Stomach (tissue), 9 donors: ENCODE data around the gene SLC17A2. TPM values are rescaled to one million over a fixed set of nuclear protein-coding genes. Genes with fewer than 3 reads are reported as not detected.

ENCODE experiments used
- DNase-seq, 2 donors: peaks; one replicate each; pipeline versions ENCODE4 v3.0.0 to v3.0.0-alpha.2; 2013 to 2019
- H3K27ac ChIP-seq, 5 donors: fragments of 200-600 bp in 4 of 5; sonication (generic) in 4 of 5; one replicate each; pipeline ENCODE4 v1.5.1; 2013 to 2019; ENCODE audit warnings: mild to moderate bottlenecking in 1 of 5, moderate library complexity in 1 of 5
- H3K27me3 ChIP-seq, 3 donors: fragments of 200-600 bp; sonication (generic); one replicate each; pipeline ENCODE4 v1.5.1; 2017 to 2019; ENCODE audit warnings: mixed run types in 1 of 3
- H3K36me3 ChIP-seq, 4 donors: fragments of 200-600 bp; sonication (generic); 1 replicate in 3 of 4; 2 replicates in 1 of 4; pipeline ENCODE4 v1.5.1; 2016 to 2019
- H3K4me1 ChIP-seq, 4 donors: fragments of 200-600 bp; sonication (generic); one replicate each; pipeline ENCODE4 v1.5.1; 2016 to 2019
- H3K4me3 ChIP-seq, 4 donors: fragments of 200-600 bp; sonication (generic) in 3 of 4; one replicate each; pipeline ENCODE4 v1.5.1; 2016 to 2019; ENCODE audit warnings: mild to moderate bottlenecking in 1 of 4
- H3K9me3 ChIP-seq, 4 donors: fragments of 200-600 bp; sonication (generic); one replicate each; pipeline ENCODE4 v1.5.1; 2016 to 2019
- CTCF ChIP-seq, 7 experiments: fragments of 450-650 bp in 4 of 7; fragments of 200-600 bp in 3 of 7; sonication (generic) in 3 of 7; IDR thresholded peaks; one replicate each; pipeline ENCODE4 v1.5.1; 2016 to 2019; ENCODE audit warnings: antibody characterized with exemption in 7 of 7, control low read depth in 2 of 7, mild to moderate bottlenecking in 1 of 7
- EP300 ChIP-seq: sonication (generic); formaldehyde crosslinking; IDR thresholded peaks from one replicate; pipeline ENCODE4 v1.6.1; 2017; ENCODE audit warnings: antibody characterized with exemption
- POLR2A ChIP-seq, 4 donors: fragments of 450-650 bp; IDR thresholded peaks; one replicate each; pipeline ENCODE4 v1.6.1; 2016; ENCODE audit warnings: antibody characterized with exemption in 4 of 4, control low read depth in 2 of 4, mild to moderate bottlenecking in 1 of 4, moderate library complexity in 1 of 4
- POLR2AphosphoS5 ChIP-seq, 3 donors: sonication (generic); formaldehyde crosslinking; IDR thresholded peaks; one replicate each; pipeline ENCODE4 v1.6.1; 2016; ENCODE audit warnings: antibody characterized with exemption in 3 of 3
- WGBS, 5 donors: extraction: QIAGEN DNeasy Blood & Tissue Kit in 3 of 5; methylation state at CpG; one replicate each; pipeline versions ENCODE4 v1.1.5 to v1.1.7; 2013 to 2018; 5-methylcytosine and 5-hydroxymethylcytosine counted together
- intact Hi-C: fragments of 100-400 bp; cut with DNase I; formaldehyde crosslinking; loops from one replicate; pipeline ENCODE4 v1.15.1; 2023; ENCODE audit warnings: low total_unique reads
- polyA plus RNA-seq, 3 donors: library from polyadenylated mRNA; stranded (reverse); fragments of 200-250 nt; gene quantifications; one replicate each; pipeline ENCODE4 v1.2.3, GENCODE V29; 2013
- total RNA-seq, 5 donors: library from RNA; depleted of rRNA; stranded (reverse); fragments of >200 nt; gene quantifications; one replicate each; pipeline versions ENCODE4 v1.1.0 to v1.2.3, GENCODE V29; 2014 to 2016
- donor health status: healthy with polysubstance abuse.
- donor health status: Bipolar disorder and iron deficiency.
- donor health status: healthy.

The SLC17A2 gene
- total and polyA plus RNA-seq, 8 donors: not detected

GRCh38 chr6:25868436-25869183, 61.9 kb downstream of the SLC17A2 start:
- no peak for DNase-seq
- 62 to 77% (median 67%) methylated on average over 3 of the region's 3 CpGs for WGBS, 5 donors

GRCh38 chr6:25866011-25866410, 64.5 kb downstream of the SLC17A2 start:
- peak in 1 of 2 donors; percentile 28 for DNase-seq
- 12 to 42% (median 19%) methylated on average over 3 of the region's 3 CpGs for WGBS, 5 donors
- TF ChIP-seq POLR2AphosphoS5 (IDR thresholded peaks at IDR 0.05) (peak in 1 of 3 donors; percentile 28), CTCF (IDR thresholded peaks at IDR 0.05) (no peak)
- Histone ChIP-seq H3K9me3 (no peaks in the 10 kb centered on the region), H3K4me1 (no peaks in the 10 kb centered on the region), H3K27me3 (no peaks in the 10 kb centered on the region), H3K36me3 (no peaks in the 10 kb centered on the region), H3K27ac (no peak overlapping the region), H3K4me3 (no peak overlapping the region)
- intact Hi-C loops: no loop called here

More at GRCh38 chr6:25868436-25869183, 61.9 kb downstream of the SLC17A2 start:
- H3K4me3 ChIP-seq: no peak overlapping the region
- H3K27me3 ChIP-seq: no peaks in the 10 kb centered on the region
- no peaks in the 10 kb centered on the region for H3K9me3 ChIP-seq
- no peaks in the 10 kb centered on the region for H3K36me3 ChIP-seq
- intact Hi-C loops: no loop called here
- no peaks in the 10 kb centered on the region for H3K4me1 ChIP-seq
- no peak overlapping the region for H3K27ac ChIP-seq
- TF ChIP-seq POLR2A (IDR thresholded peaks at IDR 0.05) (no peak), POLR2AphosphoS5 (IDR thresholded peaks at IDR 0.05) (no peak), CTCF (IDR thresholded peaks at IDR 0.05) (no peak), EP300 (no peak)

GRCh38 chr6:25863360-25863759, 67.1 kb downstream of the SLC17A2 start:
- no peak for TF ChIP-seq POLR2AphosphoS5 (IDR thresholded peaks at IDR 0.05)
- TF ChIP-seq EP300: no peak
- no peak for TF ChIP-seq POLR2A (IDR thresholded peaks at IDR 0.05)
- no peak overlapping the region for H3K4me3 ChIP-seq
- 32 to 69% (median 42%) methylated on average over 2 of the region's 2 CpGs for WGBS, 5 donors
- no peaks in the 10 kb centered on the region for H3K9me3 ChIP-seq
- H3K27ac ChIP-seq: no peak overlapping the region
- no peaks in the 10 kb centered on the region for H3K27me3 ChIP-seq
- no peaks in the 10 kb centered on the region for H3K4me1 ChIP-seq
- no peak for DNase-seq
- H3K36me3 ChIP-seq: no peaks in the 10 kb centered on the region
- intact Hi-C loops: no loop called here

Other genes with a start within 250 kb of the SLC17A2 start
- gene SLC17A4, start 175.9 kb downstream of the SLC17A2 start, total RNA-seq: 10 to 100 TPM in 1 of 5 donors, 1 to 10 TPM in 1, under 1 TPM in 1, not detected in 2; 0.58 to 12.7 (median 1.5) TPM
- gene SLC17A4, start 175.9 kb downstream of the SLC17A2 start, polyA plus RNA-seq: not detected
- gene SLC17A1, start 98.6 kb downstream of the SLC17A2 start, total RNA-seq: not detected
- not detected for gene SLC17A1, start 98.6 kb downstream of the SLC17A2 start, polyA plus RNA-seq
- gene SLC17A3, start 56.4 kb downstream of the SLC17A2 start, total RNA-seq: not detected
- gene SLC17A3, start 56.4 kb downstream of the SLC17A2 start, polyA plus RNA-seq: not detected
- 10 to 100 TPM in 2 of 5 donors, 1 to 10 TPM in 3; 4.1 to 11.3 (median 7.8) TPM for gene TRIM38, start 32.1 kb upstream of the SLC17A2 start, total RNA-seq
- gene TRIM38, start 32.1 kb upstream of the SLC17A2 start, polyA plus RNA-seq: 1 to 10 TPM; 3.7 to 4.4 (median 4.1) TPM
- gene HFE, start 156.7 kb upstream of the SLC17A2 start, total RNA-seq: 1 to 10 TPM; 3.5 to 8.2 (median 4.5) TPM
- gene HFE, start 156.7 kb upstream of the SLC17A2 start, polyA plus RNA-seq: 1 to 10 TPM; 1.5 to 3.7 (median 3.5) TPM